ENCODE results near the gene PPDPF. TPM values are rescaled to one million over a fixed set of nuclear protein-coding genes. Genes with fewer than 3 reads are reported as not detected.

The PPDPF gene
- polyA plus RNA-seq, 1 donor from 2014 or later = 198 TPM

DNA sequence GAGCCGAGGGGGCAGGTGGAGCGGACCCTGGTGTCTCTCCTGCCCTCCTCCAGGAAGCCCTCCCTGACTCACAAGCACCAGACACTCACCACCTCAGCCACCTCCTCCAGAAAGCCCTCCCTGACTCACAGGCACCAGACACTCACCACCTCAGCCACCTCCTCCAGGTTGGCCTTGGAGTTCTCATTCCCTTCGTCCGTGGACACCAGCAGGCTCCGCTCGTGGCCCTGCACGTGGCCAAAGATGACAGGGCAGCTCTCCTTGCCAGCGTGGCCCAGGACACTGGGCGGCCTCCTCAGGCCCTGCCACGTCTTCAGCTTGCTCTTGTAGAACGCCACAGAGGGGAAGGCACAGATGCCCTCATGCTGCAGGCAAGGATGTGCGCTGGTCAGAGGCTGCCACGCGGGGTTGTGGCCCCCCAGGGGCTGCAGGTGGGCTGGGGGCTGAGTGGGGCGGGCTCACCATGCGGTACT lies 39.8 kb downstream of the PPDPF start:
- no peaks in the 10 kb centered on the region for H3K9me3 Mint-ChIP-seq
- no peaks in the 10 kb centered on the region for H3K27me3 Mint-ChIP-seq
- H3K4me3 Mint-ChIP-seq = peak overlapping the region in 1 of 4 donors; percentile 45
- H3K4me1 Mint-ChIP-seq = peaks cover 0 to 4% (median 3%) of the 10 kb centered on the region in 3 donors
- peak overlapping the region in 2 of 3 donors; percentile 13 to 63 for H3K27ac Mint-ChIP-seq
- peaks cover 5% of the 10 kb centered on the region for H3K36me3 Mint-ChIP-seq

- H3K36me3 Mint-ChIP-seq = peaks cover 5% of the 10 kb centered on the region
- H3K27ac Mint-ChIP-seq = peak overlapping the region in 1 of 3 donors; percentile 78
- no peak overlapping the region for H3K4me3 Mint-ChIP-seq
- H3K4me1 Mint-ChIP-seq = peaks cover 0 to 4% (median 3%) of the 10 kb centered on the region in 3 donors
- H3K27me3 Mint-ChIP-seq = no peaks in the 10 kb centered on the region
- H3K9me3 Mint-ChIP-seq = no peaks in the 10 kb centered on the region
Observed at GRCh38 chr20:63560856-63561609, 40.5 kb downstream of the PPDPF start.

GRCh38 chr20:63561624-63562396 lies 41.2 kb downstream of the PPDPF start:
- Mint-ChIP-seq H3K4me3 (no peak overlapping the region), H3K27ac (no peak overlapping the region), H3K4me1 (peaks cover 0 to 2% (median 0%) of the 10 kb centered on the region in 3 donors), H3K9me3 (no peaks in the 10 kb centered on the region), H3K36me3 (peaks cover 5% of the 10 kb centered on the region), H3K27me3 (no peaks in the 10 kb centered on the region)

DNA sequence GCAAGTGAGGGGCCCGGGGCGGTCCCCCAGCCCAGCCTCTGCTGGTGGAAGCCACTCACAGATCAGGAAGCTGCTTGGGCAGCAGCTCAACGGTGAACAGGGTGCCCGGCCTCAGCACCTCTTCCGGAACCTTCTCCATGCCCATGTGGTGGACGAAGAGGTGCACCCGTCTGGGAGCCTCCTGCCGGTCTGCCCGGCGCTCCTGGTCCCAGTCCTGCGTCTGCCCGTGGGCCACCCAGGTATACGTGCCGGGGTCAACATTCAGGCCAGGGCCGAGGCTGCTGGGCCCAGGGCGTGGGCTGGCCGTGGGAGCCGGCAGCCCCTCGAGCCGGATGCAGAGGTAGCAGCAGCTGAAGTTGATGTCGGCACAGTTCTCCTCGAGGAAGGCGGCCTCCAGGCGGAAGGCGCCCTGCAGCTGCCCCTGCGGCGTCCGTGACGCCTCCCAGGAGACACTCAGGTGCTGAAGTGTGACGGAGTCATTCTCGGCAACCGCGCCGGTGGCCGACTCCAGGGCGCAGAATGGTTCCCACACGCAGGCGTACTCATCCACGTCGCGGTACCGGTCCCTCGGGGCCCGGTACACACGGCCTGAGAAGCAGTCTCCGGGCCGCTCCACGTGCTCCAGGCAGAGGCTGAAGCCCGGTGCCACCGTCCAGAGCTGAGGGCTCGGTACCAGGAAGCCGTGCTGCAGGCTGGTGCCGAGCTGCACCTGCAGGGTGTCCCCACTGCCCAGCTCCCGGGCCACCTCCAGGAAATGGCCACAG lies 42.1 kb downstream of the PPDPF start:
- Mint-ChIP-seq H3K9me3 (no peaks in the 10 kb centered on the region), H3K27me3 (no peaks in the 10 kb centered on the region), H3K36me3 (peaks cover 5% of the 10 kb centered on the region), H3K4me1 (peaks cover 0 to 10% (median 3%) of the 10 kb centered on the region in 3 donors), H3K4me3 (peak overlapping the region in 1 of 4 donors; percentile 41), H3K27ac (peak overlapping the region in 1 of 3 donors; percentile 60)

GRCh38 chr20:63563225-63563935 lies 42.8 kb downstream of the PPDPF start:
- Mint-ChIP-seq H3K4me1 (peaks cover 0 to 17% (median 9%) of the 10 kb centered on the region in 3 donors), H3K4me3 (no peak overlapping the region), H3K36me3 (peaks cover 5% of the 10 kb centered on the region), H3K27ac (no peak overlapping the region), H3K27me3 (no peaks in the 10 kb centered on the region), H3K9me3 (no peaks in the 10 kb centered on the region)

DNA sequence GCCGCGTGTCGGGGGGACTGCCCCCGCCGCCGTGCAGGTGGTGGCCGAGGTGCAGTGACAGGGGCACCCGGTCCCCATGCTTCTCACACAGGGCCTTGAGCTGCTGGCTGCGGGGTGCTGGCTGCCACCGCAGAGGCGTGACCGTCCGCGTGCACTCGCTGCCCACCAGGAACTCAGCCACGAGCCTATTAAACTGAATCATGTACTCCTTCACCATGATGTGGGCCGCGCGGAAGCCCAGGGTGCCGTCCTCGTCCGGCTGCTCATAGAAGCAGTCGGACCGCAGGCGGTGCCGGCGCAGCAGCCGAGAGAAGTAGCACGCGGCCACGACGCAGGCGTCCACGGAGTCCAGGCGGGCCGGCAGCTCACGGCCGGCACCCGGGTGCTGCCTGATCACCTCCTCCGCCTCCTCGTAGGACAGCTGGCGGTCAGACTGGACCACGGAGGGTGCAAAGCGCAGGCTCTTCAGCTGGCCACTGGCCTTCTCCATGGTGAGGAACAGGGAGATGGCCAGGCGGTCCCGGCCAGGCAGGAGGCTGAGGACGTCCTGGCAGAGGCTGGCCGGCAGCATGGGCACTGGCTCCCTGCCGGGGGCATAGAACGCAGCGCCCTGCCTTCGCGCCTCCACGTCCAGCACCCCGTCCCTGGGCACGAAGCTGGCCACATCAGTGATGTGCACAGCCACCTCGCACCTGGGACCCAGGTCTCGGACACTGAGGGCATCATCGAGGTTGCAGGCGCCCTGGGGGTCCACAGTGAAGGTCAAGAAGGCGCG lies 43.7 kb downstream of the PPDPF start:
- Mint-ChIP-seq H3K4me1 (peaks cover 0 to 22% (median 11%) of the 10 kb centered on the region in 3 donors), H3K27me3 (no peaks in the 10 kb centered on the region), H3K4me3 (peak overlapping the region in 1 of 4 donors; percentile 28), H3K27ac (no peak overlapping the region), H3K36me3 (peaks cover 3% of the 10 kb centered on the region), H3K9me3 (no peaks in the 10 kb centered on the region)

DNA sequence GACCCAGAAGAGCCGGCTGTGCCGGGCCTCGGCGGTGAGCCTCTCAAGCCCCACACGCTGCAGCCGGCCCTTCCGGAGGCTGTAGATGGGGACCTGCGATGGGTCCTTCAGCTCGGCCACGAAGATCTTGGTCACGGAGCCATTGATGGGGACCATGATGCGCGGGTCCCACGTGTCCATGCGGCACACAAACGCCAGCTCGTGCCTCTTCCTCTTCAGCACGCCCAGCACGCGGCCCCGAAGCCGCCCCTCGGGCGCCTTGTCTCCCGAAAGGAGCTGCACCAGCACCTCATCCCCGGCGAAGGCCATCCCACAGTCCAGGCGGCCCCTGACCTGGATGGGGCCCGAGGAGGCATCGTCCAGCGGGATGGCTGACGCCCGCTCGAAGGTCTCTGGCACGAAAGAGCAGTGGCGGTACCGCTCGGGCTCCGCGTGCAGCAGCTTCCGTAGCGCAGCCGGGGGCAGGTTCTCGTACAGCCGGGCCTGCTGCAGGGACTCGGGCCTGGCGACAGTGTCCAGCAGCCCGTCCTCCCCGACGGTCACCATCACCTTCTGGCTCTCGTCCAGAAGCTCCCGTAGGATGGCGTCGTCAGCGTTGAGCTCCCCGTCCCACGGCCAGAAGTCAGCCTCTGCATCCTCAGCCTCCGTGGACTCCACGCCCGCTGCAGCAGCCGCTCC lies 44.6 kb downstream of the PPDPF start:
- H3K4me1 Mint-ChIP-seq = peaks cover 0 to 23% (median 11%) of the 10 kb centered on the region in 3 donors
- no peaks in the 10 kb centered on the region for H3K27me3 Mint-ChIP-seq
- H3K9me3 Mint-ChIP-seq = no peaks in the 10 kb centered on the region
- no peak overlapping the region for H3K27ac Mint-ChIP-seq
- H3K4me3 Mint-ChIP-seq = no peak overlapping the region
- peaks cover 2% of the 10 kb centered on the region for H3K36me3 Mint-ChIP-seq

- Mint-ChIP-seq H3K9me3 (no peaks in the 10 kb centered on the region), H3K4me1 (peaks cover 0 to 22% (median 11%) of the 10 kb centered on the region in 3 donors), H3K27ac (no peak overlapping the region)
Observed at GRCh38 chr20:63565699-63566335, 45.3 kb downstream of the PPDPF start.

GRCh38 chr20:63566395-63567135 lies 46.0 kb downstream of the PPDPF start:
- Mint-ChIP-seq H3K9me3 (no peaks in the 10 kb centered on the region), H3K4me1 (peaks cover 0 to 22% (median 11%) of the 10 kb centered on the region in 3 donors), H3K27me3 (no peaks in the 10 kb centered on the region), H3K4me3 (peak overlapping the region; percentile 82 to 94 (median 93)), H3K36me3 (no peaks in the 10 kb centered on the region), H3K27ac (peak overlapping the region in 2 of 3 donors; percentile 13 to 90)

More at GRCh38 chr20:63565699-63566335, 45.3 kb downstream of the PPDPF start:
- no peaks in the 10 kb centered on the region for H3K36me3 Mint-ChIP-seq
- H3K27me3 Mint-ChIP-seq = no peaks in the 10 kb centered on the region
- no peak overlapping the region for H3K4me3 Mint-ChIP-seq

- no peaks in the 10 kb centered on the region for H3K9me3 Mint-ChIP-seq
- peak overlapping the region in 2 of 3 donors; percentile 13 to 90 for H3K27ac Mint-ChIP-seq
- no peaks in the 10 kb centered on the region for H3K36me3 Mint-ChIP-seq
- H3K27me3 Mint-ChIP-seq = no peaks in the 10 kb centered on the region
- peaks cover 0 to 22% (median 11%) of the 10 kb centered on the region in 3 donors for H3K4me1 Mint-ChIP-seq
- peak overlapping the region; percentile 82 to 94 (median 93) for H3K4me3 Mint-ChIP-seq
Observed at GRCh38 chr20:63567136-63567385, 46.5 kb downstream of the PPDPF start.

DNA sequence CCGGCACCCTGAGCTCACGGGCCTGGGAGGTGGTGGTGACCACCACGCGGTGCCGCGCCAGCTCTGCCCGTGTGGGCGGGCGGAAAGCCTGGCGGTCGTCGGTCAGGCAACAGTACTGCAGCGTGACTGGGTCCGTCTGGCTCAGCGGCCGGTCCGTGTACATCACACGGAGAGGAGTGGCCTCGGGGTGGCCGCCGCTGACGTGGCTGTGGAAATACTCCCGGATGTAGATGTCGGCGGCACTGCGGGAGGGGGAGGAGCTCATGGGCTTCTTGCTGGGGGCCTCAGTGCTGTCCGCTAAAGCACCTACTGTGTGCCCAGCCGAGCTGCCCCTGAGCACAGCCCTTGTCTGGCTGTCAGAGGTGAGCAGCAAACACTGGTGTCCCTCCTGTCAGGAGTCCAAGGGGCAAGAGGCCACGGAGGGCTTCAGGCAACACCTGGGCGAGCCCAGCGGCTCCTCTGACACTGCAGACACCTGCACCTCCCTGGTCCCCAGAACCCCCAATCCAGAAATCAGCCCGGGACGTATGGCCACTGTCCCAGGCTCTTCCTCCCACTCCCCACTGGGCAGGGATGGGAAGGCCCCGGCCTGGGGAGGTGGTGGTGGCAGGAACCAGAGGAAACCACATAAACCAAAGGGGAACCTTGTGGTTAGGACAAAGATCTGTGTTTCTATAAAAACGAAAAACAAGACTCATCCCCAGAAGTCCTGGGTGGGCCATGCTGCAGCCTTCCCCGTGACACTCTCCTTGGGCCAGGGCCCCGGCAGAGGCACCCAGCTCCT lies 47.0 kb downstream of the PPDPF start:
- no peaks in the 10 kb centered on the region for H3K36me3 Mint-ChIP-seq
- H3K27ac Mint-ChIP-seq = peak overlapping the region; percentile 16 to 90 (median 87)
- H3K4me3 Mint-ChIP-seq = peak overlapping the region; percentile 82 to 94 (median 93)
- no peaks in the 10 kb centered on the region for H3K27me3 Mint-ChIP-seq
- H3K9me3 Mint-ChIP-seq = no peaks in the 10 kb centered on the region
- H3K4me1 Mint-ChIP-seq = peaks cover 0 to 22% (median 11%) of the 10 kb centered on the region in 3 donors

Data from IgD-negative memory B cell (primary cell).